Right renal cortex interstitium (tissue), 3 donors: ENCODE measurements around the gene QSOX1. TPM values are rescaled to one million over a fixed set of nuclear protein-coding genes. Genes with fewer than 3 reads are reported as not detected.
"Not testable (repeated sequence)": the region's sequence is repeated elsewhere in the genome, so short reads cannot be mapped to it uniquely, and the experiment has no call there.

Experiments
- DNase-seq, 3 donors: peaks; one replicate each; pipeline ENCODE4 v3.0.0-alpha.2; 2013; ENCODE audit warnings: low read depth in 3 of 3, low spot score in 2 of 3
- polyA plus RNA-seq, 3 donors: library from polyadenylated mRNA; unstranded; fragments of 120-200 nt; gene quantifications; one replicate each; pipeline ENCODE4 v1.2.1, GENCODE V29; 2013; ENCODE audit not compliant: insufficient read length in 3 of 3

QSOX1 gene
- 10 to 100 TPM; 49.6 to 67.3 (median 56.4) TPM for polyA plus RNA-seq

DNA sequence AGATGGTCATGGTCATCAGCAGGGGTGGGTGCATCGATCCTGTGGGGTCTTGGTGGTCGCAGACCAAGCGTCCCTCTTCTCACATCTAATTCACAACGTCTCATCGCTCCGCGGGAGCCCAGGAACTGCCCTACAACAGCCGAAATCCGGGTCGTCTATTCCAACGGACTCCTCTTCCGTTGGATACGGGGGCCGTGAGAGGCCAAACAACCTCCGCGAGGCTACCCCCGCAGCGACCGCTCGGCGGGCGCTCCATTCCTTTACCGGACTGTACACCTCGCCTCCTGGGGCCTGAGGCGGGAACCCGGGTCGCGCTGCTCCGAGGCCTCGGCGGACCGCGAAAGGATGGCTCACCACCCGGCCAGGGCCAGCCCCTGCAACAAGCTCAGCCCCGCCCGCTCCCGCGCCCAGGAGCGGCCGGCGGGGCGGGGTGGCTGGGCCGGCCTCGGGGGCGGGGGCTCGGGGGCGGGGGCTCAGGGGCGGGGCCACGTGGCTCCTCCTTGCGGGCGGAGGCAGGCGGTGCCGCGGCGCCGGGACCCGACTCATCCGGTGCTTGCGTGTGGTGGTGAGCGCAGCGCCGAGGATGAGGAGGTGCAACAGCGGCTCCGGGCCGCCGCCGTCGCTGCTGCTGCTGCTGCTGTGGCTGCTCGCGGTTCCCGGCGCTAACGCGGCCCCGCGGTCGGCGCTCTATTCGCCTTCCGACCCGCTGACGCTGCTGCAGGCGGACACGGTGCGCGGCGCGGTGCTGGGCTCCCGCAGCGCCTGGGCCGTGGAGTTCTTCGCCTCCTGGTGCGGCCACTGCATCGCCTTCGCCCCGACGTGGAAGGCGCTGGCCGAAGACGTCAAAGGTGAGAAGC, at the start of gene QSOX1:
TSS of gene QSOX1 (plus strand) at position 545 of the 857 bp plus-strand sequence. CDS start at position 584, 39 bp downstream.
- DNase-seq, result peak; percentile 67 to 76 (median 70)

GRCh38 chr1:180112091-180112490, 42.6 kb upstream of the QSOX1 start:
- DNase-seq, result no peak

- peak in 2 of 3 donors; percentile 12 to 15 for DNase-seq
Observed at GRCh38 chr1:180112984-180113647, 41.6 kb upstream of the QSOX1 start.

DNA sequence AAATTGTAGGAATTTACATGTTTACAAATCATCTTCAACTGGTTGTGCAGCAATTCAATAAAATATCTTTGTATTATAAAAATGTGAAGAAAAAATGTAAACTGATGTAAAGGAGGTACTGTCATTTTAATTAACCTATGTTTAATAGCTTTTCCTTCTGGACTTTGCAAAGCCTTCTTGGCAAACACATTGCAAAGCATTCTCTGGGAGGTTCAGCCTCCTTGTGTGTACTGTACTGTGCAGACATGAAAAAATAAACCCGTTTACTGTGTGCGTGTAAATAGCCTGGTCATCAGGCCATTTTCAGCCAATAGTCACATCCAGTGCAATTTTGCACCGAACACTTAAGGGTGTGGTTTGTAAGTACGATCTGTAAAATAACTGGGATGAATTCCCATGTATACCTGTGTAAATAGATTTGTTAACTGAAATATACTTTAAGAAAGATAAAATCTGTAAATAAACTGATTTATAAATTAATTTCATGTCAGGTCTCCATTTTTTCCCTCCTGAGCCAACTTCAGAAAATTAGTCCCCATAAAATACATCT, 40.2 kb upstream of the QSOX1 start:
- no peak for DNase-seq

GRCh38 chr1:180116964-180117763, 37.5 kb upstream of the QSOX1 start:
- DNase-seq, result no peak

- DNase-seq, result no peak
Observed at GRCh38 chr1:180117764-180118116, 36.9 kb upstream of the QSOX1 start.

DNA sequence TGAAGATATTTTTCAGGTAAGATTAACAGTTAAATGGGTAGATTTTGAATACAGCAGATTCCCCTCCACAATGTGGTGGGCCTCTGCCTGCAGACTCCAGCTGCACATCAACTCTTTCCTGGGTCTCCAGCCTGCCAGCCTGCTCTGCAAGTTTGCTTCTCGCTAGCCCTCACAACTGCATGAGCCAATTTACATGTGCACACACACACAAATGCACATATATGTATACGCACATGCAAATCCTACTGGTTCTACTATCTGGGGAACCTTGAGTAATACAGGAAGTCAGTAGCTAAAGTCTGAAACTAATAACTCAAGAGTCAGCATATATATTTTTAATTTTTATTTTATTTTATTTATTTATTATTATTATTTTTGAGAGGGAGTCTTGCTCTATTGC, 34.8 kb upstream of the QSOX1 start:
- no peak for DNase-seq

DNA sequence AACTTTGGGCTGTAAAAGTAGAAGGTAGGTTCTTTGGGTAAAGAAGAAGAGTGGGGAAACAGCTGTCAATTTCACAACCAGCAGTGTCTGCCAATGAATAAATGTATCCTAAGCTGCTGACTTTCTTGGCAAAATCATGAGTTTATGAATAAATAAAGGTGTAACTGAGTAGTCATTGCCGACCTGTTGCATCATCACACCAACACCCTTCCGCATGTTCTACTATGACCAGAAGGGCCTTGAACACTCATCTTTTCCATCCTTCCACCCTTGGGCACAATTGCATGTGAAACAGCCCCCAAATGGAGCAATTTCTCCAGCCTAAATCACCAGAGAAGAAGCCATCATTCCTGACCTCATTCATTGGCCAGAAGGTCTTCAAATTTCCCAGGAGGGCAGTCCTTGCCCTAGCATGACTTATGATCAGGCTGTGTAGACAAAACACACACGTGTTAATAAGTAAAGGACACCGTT, 31.2 kb upstream of the QSOX1 start:
- DNase-seq, result no peak

GRCh38 chr1:180130651-180131050, 24.0 kb upstream of the QSOX1 start:
- no peak for DNase-seq

DNA sequence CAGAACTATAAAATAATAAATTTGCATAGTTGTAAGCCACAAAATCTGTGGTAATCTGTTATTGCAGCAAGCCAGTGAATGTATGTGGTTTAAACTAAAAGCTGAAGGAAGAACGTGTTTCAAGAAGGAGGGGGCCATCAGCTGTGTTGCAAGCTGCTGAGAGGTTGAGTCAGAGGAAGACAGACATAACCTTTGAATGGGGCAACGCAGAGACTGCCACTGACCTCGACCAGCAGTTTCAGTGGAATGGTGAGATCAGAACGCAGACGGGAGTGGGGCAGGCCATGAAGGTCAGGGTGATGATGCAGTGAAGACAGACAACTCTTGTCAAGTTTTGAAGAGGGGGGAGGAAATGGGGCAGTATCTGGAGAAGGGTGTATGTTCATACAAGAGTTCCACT, 23.2 kb upstream of the QSOX1 start:
- no peak for DNase-seq

DNA sequence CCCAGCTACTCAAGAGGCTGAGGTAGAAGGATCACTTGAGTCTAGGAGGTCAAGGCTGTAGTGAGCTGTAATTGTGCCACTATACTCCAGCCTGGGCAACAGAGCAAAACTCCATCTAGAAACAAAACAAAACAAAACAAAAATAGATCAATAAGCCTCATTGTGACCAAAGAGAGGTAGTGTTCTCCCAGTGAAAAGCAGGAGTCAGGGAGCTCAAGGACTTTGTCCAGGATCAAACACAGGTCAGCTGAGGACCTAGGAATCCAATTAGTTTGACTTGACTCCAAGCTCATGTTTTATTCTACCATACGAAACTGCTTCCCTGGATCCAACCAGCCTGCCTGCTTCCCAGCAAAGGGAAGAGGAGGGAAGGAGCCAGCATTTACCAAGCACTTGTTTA, 21.5 kb upstream of the QSOX1 start:
- no peak for DNase-seq

- DNase-seq, result not testable (repeated sequence)
Observed at GRCh38 chr1:180133688-180134087, 21.0 kb upstream of the QSOX1 start.

DNA sequence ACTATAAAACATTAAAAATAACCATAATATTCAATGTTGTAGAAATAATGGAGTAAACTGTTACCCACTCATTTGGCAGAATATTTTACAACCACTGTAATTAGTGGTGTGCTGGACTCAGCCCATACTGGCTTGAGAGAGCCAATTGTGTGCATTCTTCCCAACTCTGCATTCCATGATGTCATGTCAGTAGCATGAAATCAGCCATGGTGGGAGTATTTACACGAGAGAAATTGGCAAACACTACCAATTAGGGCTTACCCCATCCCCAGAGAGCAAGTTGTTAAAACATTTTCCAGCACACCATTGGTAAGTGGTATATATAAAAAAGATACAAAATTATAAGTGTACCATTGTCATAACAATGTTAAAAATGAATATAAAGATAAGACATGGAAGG, 19.1 kb upstream of the QSOX1 start:
- DNase-seq, result no peak

- DNase-seq, result no peak
Observed at GRCh38 chr1:180136331-180136967, 18.2 kb upstream of the QSOX1 start.

- DNase-seq, result no peak
Observed at GRCh38 chr1:180136968-180137356, 17.7 kb upstream of the QSOX1 start.

DNA sequence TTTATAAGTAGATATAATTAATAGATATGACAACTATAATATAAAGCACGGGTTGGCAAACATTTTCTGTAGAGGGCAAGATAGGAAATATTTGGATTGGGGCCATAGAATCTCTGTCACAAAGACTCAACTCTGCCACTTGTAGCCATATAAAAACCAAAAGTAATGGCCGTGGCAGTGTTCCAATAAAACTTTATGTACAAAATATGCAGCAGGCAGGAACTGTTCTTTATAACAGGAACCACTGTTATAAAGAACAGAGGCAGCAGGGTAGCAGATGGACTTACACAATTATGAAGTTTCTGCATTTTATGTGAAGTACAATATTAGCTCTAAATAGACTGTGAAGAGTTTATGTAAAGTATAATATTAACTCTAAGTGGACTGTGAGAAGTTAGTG, 16.9 kb upstream of the QSOX1 start:
- no peak for DNase-seq

- DNase-seq, result no peak
Observed at GRCh38 chr1:180141381-180141934, 13.2 kb upstream of the QSOX1 start.

GRCh38 chr1:180143359-180143758, 11.3 kb upstream of the QSOX1 start:
- no peak for DNase-seq

DNA sequence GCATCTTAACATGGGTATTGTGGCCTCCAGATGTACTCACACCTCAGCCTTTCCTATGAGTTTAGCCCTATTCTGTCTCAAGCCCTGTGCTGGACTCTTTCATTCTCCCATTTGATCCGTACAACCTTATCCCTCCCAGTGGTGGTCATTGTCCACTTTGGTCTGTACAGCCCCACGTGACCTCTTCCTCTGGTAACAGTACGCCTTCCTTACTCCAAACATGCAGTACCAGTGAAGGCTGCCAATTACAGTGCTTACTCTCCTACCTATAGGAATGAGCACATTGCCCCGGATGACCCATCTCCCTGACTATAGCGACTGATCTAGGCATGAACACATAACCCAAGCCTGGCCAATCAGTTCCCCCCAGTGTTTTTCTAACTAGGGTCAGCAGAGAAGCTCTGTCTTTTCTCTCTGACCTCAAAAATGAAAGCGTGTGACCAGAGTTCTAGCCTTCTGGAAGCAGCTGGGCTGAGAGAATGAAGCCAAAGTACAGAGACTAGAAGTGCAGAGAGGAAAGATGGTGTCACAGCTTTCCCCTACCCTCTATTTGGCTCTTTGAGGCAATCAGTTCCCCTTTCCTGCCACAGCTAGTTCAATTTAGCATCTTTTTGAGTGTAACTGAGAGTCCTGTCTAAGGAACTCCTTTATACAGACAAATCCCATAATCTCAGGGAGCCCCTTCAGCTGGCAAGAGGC, 9.9 kb upstream of the QSOX1 start:
- DNase-seq, result no peak
